T-helper 17 cell (primary cell): ENCODE data around the gene FAM110A. TPM values are rescaled to one million over a fixed set of nuclear protein-coding genes. Genes with fewer than 3 reads are reported as not detected.
"Not testable (repeated sequence)": the region's sequence is repeated elsewhere in the genome, so short reads cannot be mapped to it uniquely, and the experiment has no call there.

Experiments used
- ATAC-seq: fragments of 150-1000 bp; cut with Tn5 transposase; 2 replicates; pipeline ENCODE4 v1.10.0; 2021; ENCODE audit warnings: mild to moderate bottlenecking, moderate library complexity
- DNase-seq, 3 donors: peaks; one replicate each; pipeline versions ENCODE4 v3.0.0 to v3.0.0-alpha.2; 2020 to 2021
- H3K9me3 ChIP-seq: one replicate; pipeline ENCODE4 v1.7.0; 2013; ENCODE audit warnings: low read length, mild to moderate bottlenecking; ENCODE audit not compliant: control insufficient read depth, poor library complexity, severe bottlenecking
- H3K27ac Mint-ChIP-seq: one replicate; pipeline ENCODE4 v1.8.0; 2022; ENCODE audit warnings: mild to moderate bottlenecking, moderate library complexity, mixed read lengths
- H3K27me3 Mint-ChIP-seq: one replicate; pipeline ENCODE4 v1.8.0; 2022; ENCODE audit warnings: mixed read lengths
- H3K36me3 Mint-ChIP-seq: one replicate; pipeline ENCODE4 v1.8.0; 2022; ENCODE audit warnings: low read depth, mixed read lengths
- H3K4me1 Mint-ChIP-seq: one replicate; pipeline ENCODE4 v1.8.0; 2022; ENCODE audit warnings: mild to moderate bottlenecking, mixed read lengths
- H3K4me3 Mint-ChIP-seq: one replicate; pipeline ENCODE4 v1.8.0; 2022; ENCODE audit warnings: mild to moderate bottlenecking, moderate library complexity, mixed read lengths
- total RNA-seq, 4 donors: library from RNA in 2 of 4; stranded (reverse) in 2 of 4; gene quantifications; one replicate each; pipeline ENCODE4 v1.2.3 and lab custom pipeline; 2022 to 2026

The FAM110A gene
- total RNA-seq (10 to 100 TPM; 14.1 to 35.1 TPM), total RNA-seq (lab: John Stamatoyannopoulos, UW) (14.5 to 15.2 reads per million in 2 donors)

DNA sequence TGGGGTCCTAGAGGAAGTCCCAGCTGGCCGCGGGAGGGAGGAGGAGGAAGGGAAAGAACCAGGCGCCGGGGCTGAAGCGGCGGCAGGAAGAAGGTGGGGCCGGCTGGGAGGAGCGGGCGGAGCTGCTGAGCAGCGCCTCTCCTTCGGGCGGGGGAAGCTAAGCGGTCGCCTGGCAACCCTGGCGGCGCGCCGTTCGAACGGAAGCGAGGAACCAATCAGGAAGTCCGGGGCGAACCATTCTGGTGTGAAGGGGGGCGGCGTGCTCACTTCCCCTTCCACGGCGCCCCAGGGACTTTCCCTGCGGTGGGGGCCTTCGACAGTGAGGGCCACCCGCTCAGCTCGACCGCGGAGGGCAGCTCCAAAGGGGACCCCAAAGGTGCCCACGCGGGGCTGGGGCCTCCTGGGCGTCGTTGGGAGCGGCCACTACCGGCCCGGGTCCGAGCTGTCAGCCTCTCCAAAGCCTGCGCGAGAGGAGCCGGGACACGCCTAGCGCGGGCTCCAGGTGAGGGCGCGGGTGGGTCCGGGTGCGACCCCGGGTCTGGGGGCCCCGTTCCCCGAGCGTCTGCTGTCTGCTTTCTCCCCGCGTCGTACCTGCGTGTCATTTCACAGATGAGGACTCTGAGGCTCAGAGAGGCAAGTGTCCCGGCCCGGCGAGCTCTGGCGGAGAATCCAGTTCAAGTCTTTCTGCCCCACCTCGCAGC lies at the start of gene FAM110A:
FAM110A (plus strand) TSS at position 266 of the 701 bp plus-strand sequence. CDS start 11,090 bp downstream, outside the sequence.
- H3K4me1 Mint-ChIP-seq, result peaks cover 31% of the 10 kb centered on the region
- H3K27ac Mint-ChIP-seq, result peak within 1 kb of the TSS; percentile 91
- peak within 1 kb of the TSS; percentile 93 for H3K4me3 Mint-ChIP-seq
- no peaks in the 10 kb centered on the region for H3K9me3 ChIP-seq
- DNase-seq, result peak; percentile 93 to 94 (median 94)
- H3K36me3 Mint-ChIP-seq, result no peaks in the 10 kb centered on the region
- H3K27me3 Mint-ChIP-seq, result no peaks in the 10 kb centered on the region
- ATAC-seq, result peak; percentile 94

DNA sequence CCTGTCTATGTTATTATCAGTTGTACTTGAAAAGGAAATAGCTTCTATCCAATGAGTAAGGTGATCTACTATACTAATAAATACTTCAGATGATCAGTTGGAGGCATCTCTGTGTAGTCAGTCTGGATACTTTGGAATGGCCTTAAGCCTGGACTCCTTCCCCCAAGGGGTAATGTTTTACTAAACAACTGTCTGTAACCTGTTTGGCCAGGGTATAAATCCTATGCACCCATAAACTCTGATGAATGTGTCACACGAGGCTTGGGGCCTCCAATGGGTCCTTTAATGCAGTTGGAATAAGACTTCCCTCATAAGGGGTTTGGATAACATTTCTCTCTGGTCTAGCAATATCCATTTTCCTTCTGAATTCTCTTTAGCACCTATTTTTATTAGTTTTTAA lies 45.7 kb upstream of the FAM110A start:
- no peaks in the 10 kb centered on the region for H3K36me3 Mint-ChIP-seq
- ATAC-seq (no peak), DNase-seq (no peak)
- peaks cover 28% of the 10 kb centered on the region for H3K27me3 Mint-ChIP-seq
- no peaks in the 10 kb centered on the region for H3K9me3 ChIP-seq
- no peak overlapping the region for H3K27ac Mint-ChIP-seq
- H3K4me1 Mint-ChIP-seq, result no peaks in the 10 kb centered on the region
- no peak overlapping the region for H3K4me3 Mint-ChIP-seq

- no peak overlapping the region for H3K4me3 Mint-ChIP-seq
- H3K27me3 Mint-ChIP-seq, result peaks cover 54% of the 10 kb centered on the region
- ATAC-seq (no peak), DNase-seq (no peak)
- H3K36me3 Mint-ChIP-seq, result no peaks in the 10 kb centered on the region
- no peak overlapping the region for H3K27ac Mint-ChIP-seq
- no peaks in the 10 kb centered on the region for H3K9me3 ChIP-seq
- H3K4me1 Mint-ChIP-seq, result no peaks in the 10 kb centered on the region
These were observed 42.5 kb upstream of the FAM110A start for GRCh38 chr20:791056-791455.

DNA sequence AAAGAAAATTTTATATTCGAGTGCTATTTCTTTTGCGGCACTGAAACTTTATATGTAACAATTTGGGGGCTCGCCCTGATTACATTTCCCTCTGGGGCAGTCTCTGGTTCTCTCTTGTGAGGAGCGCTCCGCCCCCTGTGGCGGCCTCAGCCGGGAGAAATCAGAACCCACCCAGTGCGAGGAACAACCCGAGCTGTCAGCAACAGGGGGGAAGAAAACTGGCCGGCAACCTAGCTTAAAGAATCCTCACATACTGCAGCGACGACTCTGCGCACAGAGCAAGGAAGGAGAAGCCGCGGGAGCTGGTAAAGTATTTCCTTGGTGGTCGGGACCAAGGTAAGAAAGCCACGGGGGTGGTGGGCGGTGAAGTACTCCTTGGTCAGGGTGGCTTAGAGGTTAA lies 41.3 kb upstream of the FAM110A start:
- peaks cover 48% of the 10 kb centered on the region for H3K27me3 Mint-ChIP-seq

GRCh38 chr20:796921-797320 lies 36.6 kb upstream of the FAM110A start:
- H3K4me1 Mint-ChIP-seq, result no peaks in the 10 kb centered on the region
- H3K9me3 ChIP-seq, result no peaks in the 10 kb centered on the region
- DNase-seq (no peak), ATAC-seq (no peak)
- H3K27me3 Mint-ChIP-seq, result peaks cover 69% of the 10 kb centered on the region
- no peak overlapping the region for H3K4me3 Mint-ChIP-seq
- no peak overlapping the region for H3K27ac Mint-ChIP-seq
- H3K36me3 Mint-ChIP-seq, result no peaks in the 10 kb centered on the region

More for the DNA sequence above, 41.3 kb upstream of the FAM110A start:
- ATAC-seq (no peak), DNase-seq (no peak)
- H3K4me3 Mint-ChIP-seq, result no peak overlapping the region
- H3K4me1 Mint-ChIP-seq, result no peaks in the 10 kb centered on the region
- H3K27ac Mint-ChIP-seq, result no peak overlapping the region
- H3K36me3 Mint-ChIP-seq, result no peaks in the 10 kb centered on the region
- H3K9me3 ChIP-seq, result no peaks in the 10 kb centered on the region

DNA sequence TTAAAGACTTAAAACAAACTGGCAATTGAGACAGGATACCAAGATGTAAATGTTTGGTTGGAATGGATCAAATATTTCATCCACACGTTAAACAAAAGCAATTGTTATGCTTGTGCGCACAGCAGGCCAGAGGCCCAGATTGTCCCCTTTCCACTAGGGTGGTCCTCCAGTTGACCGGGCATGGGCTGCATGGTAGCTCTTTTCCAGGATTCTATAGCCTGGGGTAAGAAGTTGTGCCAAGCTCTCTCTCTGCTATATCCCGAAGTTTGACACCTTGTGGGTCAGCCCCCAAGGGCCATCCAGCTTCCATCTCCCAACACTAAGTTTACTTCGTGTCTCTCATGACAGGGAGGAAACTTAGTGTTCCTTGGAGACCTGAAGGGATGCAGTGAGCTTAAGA lies 34.8 kb upstream of the FAM110A start:
- not testable (repeated sequence) for H3K9me3 ChIP-seq, H3K36me3 Mint-ChIP-seq, ATAC-seq, H3K27ac Mint-ChIP-seq, H3K4me1 Mint-ChIP-seq, H3K4me3 Mint-ChIP-seq, DNase-seq
- H3K27me3 Mint-ChIP-seq, result peaks cover 75% of the 10 kb centered on the region

DNA sequence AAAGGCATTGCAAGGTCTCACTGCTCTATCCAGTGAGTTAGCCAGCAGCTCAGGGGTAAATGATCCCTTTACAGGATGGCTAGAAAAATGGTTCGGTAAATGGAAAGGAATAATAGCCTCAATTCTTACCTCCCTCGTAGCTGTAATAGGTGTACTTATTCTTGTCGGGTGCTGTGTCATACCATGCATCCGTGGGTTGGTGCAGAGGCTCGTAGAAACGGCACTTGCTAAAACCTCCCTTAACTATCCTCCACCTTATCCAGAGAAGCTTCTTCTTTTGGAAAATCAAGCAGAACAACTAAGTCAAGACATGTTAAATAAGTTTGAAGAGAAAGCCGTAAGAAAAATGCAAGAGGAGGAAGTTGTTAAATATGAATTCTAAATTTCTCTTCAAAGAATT lies 33.5 kb upstream of the FAM110A start:
- H3K4me3 Mint-ChIP-seq, H3K27ac Mint-ChIP-seq, ATAC-seq, DNase-seq, H3K4me1 Mint-ChIP-seq, H3K36me3 Mint-ChIP-seq, H3K9me3 ChIP-seq: not testable (repeated sequence)
- peaks cover 63% of the 10 kb centered on the region for H3K27me3 Mint-ChIP-seq

DNA sequence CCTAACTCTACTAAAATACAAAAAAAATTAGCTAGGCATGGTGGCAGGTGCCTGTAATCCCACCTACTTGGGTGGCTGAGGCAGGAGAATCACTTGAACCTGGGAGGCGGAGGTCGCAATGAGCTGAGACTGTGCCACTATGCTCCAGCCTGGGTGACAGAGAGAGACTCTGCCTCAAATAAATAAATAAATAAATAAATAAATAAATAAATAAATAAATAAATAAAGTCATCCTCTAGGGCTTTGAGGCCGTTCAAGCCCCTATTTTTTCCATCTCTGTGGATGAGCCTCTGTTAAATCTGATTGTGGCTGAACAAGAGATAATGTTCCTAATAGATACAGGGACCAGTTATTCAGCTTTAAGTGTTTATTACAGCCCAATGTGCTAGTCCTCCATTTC lies 31.8 kb upstream of the FAM110A start:
- Mint-ChIP-seq H3K4me3 (no peak overlapping the region), H3K4me1 (no peaks in the 10 kb centered on the region), H3K27me3 (peaks cover 51% of the 10 kb centered on the region), H3K36me3 (no peaks in the 10 kb centered on the region), H3K27ac (no peak overlapping the region)
- no peak for DNase-seq
- no peak for ATAC-seq
- H3K9me3 ChIP-seq, result no peaks in the 10 kb centered on the region

GRCh38 chr20:805713-806112 lies 27.8 kb upstream of the FAM110A start:
- H3K4me1 Mint-ChIP-seq, result no peaks in the 10 kb centered on the region
- no peak for ATAC-seq
- no peak for DNase-seq
- H3K9me3 ChIP-seq, result peaks cover 3% of the 10 kb centered on the region
- H3K27ac Mint-ChIP-seq, result no peak overlapping the region
- peaks cover 41% of the 10 kb centered on the region for H3K27me3 Mint-ChIP-seq
- H3K4me3 Mint-ChIP-seq, result no peak overlapping the region
- peaks cover 2% of the 10 kb centered on the region for H3K36me3 Mint-ChIP-seq

DNA sequence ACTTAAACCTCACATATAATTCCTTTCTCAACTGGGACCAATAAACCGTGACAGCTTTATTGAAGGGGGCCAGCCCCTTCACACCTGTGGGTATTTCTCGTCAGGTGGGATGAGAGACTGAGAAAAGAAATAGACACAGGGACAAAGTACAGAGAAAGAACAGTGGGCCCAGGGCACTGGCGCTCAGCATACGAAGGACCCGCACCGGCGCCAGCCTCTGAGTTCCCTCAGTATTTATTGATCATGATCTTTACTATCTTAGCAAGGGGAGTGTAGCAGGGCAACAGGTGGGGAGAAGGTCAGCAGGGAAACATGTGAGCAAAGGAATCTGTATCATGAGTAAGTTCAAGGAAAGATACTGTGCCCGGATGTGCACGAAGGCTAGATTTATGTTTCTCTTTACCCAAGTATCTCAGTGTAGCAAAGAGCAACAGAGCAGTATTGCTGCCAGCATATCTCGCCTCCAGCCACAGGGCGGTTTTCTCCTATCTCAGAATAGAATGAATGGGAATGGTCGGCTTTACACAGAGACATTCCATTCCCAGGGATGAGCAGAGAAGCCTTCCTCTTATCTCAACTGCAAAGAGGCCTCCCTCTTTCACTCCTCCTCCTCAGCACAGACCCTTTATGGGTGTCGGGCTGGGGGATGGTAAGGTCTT lies 21.6 kb upstream of the FAM110A start:
- peaks cover 67% of the 10 kb centered on the region for H3K27me3 Mint-ChIP-seq
- not testable (repeated sequence) for H3K9me3 ChIP-seq, ATAC-seq, H3K36me3 Mint-ChIP-seq, H3K4me1 Mint-ChIP-seq, DNase-seq, H3K4me3 Mint-ChIP-seq
- peak overlapping the region; percentile 29 for H3K27ac Mint-ChIP-seq

DNA sequence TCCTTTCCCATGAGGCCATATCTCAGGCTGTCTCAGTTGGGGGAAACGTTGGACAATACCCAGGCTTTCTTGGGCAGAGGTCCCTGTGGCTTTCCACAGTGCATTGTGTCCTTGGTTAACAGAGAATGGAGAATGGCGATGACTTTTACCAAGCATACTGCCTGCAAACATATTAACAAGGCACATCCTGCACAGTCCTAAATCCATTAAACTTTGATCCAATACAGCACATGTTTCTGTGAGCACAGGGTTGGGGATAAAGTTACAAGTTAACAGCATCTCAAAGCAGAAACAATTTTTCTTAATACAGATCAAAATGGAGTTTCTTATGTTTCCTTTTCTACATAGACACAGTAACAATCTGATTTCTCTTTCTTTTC lies 21.1 kb upstream of the FAM110A start:
- not testable (repeated sequence) for H3K9me3 ChIP-seq, H3K27ac Mint-ChIP-seq, ATAC-seq, H3K4me1 Mint-ChIP-seq, H3K4me3 Mint-ChIP-seq, H3K36me3 Mint-ChIP-seq, DNase-seq
- H3K27me3 Mint-ChIP-seq, result peaks cover 67% of the 10 kb centered on the region

- H3K27me3 Mint-ChIP-seq, result peaks cover 66% of the 10 kb centered on the region
- no peak overlapping the region for H3K4me3 Mint-ChIP-seq
- no peak for DNase-seq
- H3K9me3 ChIP-seq, result no peaks in the 10 kb centered on the region
- H3K36me3 Mint-ChIP-seq, result peaks cover 5% of the 10 kb centered on the region
- H3K27ac Mint-ChIP-seq, result no peak overlapping the region
- ATAC-seq, result no peak
- H3K4me1 Mint-ChIP-seq, result peaks cover 5% of the 10 kb centered on the region
These were observed 20.1 kb upstream of the FAM110A start for GRCh38 chr20:813390-813789.

GRCh38 chr20:815226-815625 lies 18.3 kb upstream of the FAM110A start:
- DNase-seq (no peak), ATAC-seq (no peak)
- Mint-ChIP-seq H3K27me3 (peaks cover 51% of the 10 kb centered on the region), H3K27ac (no peak overlapping the region), H3K4me1 (peaks cover 9% of the 10 kb centered on the region), H3K36me3 (peaks cover 3% of the 10 kb centered on the region), H3K4me3 (no peak overlapping the region)
- H3K9me3 ChIP-seq, result no peaks in the 10 kb centered on the region
